ENCODE measurements around the gene THAP8. TPM values are rescaled to one million over a fixed set of nuclear protein-coding genes. Genes with fewer than 3 reads are reported as not detected.
A peak's percentile ranks its signal among the peaks of the same experiment; 100 is the strongest.

The THAP8 gene
- total and polyA plus RNA-seq, 2 donors (not counting 3 experiments of a cell fraction or from before 2014, with no cell fraction given): 2.9 to 6.6 TPM

- no peak overlapping the region for H2AFZ ChIP-seq (ENCODE audit: low read depth, low read length)
- peak; percentile 69 for FAIRE-seq
- H3K27me3 ChIP-seq (ENCODE audit: control insufficient read depth in 2 of 2, insufficient read depth in 2 of 2, low read length in 2 of 2): no peaks in the 10 kb centered on the region
- no peak for TF ChIP-seq GATA2 (IDR thresholded peaks at IDR 0.05; ENCODE audit: insufficient read depth, insufficient read length, low read depth, low read length)
- peak; percentile 72 to 89 for TF ChIP-seq CTCF (IDR thresholded peaks at IDR 0.05; ENCODE audit: extremely low read depth in 1 of 2, insufficient read depth in 1 of 2, low read depth in 1 of 2, low read length in 2 of 2)
- H3K36me3 ChIP-seq (ENCODE audit: control insufficient read depth in 2 of 2, extremely low read depth in 1 of 2, insufficient read depth in 2 of 2, low read length in 2 of 2): no peaks in the 10 kb centered on the region
- no TSS peak for BruUV-seq (replicated peaks)
- no peaks in the 10 kb centered on the region for H3K9me1 ChIP-seq (replicated peaks; ENCODE audit: control insufficient read depth, extremely low read depth, insufficient read depth, low read length)
- no peak overlapping the region for H3K4me3 ChIP-seq (replicated peaks in 1 of 3; ENCODE audit: insufficient read depth in 1 of 3, low read depth in 1 of 3, low read length in 3 of 3)
- H4K20me1 ChIP-seq (replicated peaks; ENCODE audit: control insufficient read depth, extremely low read depth, insufficient read depth, low read length): no peaks in the 10 kb centered on the region
- no peak overlapping the region for H3K4me2 ChIP-seq (ENCODE audit: insufficient read depth, low read length)
- dilution Hi-C loops (cut with MboI; ENCODE audit: extremely low pct_ligation_motif_present, low sequenced_read_pairs): no loop called here
- intact Hi-C loops (cut with micrococcal nuclease): loop anchor here (1.0 to 5.0 kb wide), 3 partner anchors 67 to 857 kb away; partner anchors contain the start of genes ZNF568 and ZNF829
- H3K4me1 ChIP-seq (ENCODE audit: control insufficient read depth, extremely low read depth, insufficient read depth, low read length): peaks cover 8% of the 10 kb centered on the region
- H3K79me2 ChIP-seq (ENCODE audit: control insufficient read depth, insufficient read depth, low read length): peaks cover 18% of the 10 kb centered on the region
- H3K9me3 ChIP-seq (replicated peaks; ENCODE audit: control insufficient read depth, insufficient read depth, low read length): no peaks in the 10 kb centered on the region
- CTCF ChIA-PET: interaction anchor here (0.6 to 3.9 kb wide), 21 partner anchors 10 to 178 kb away, joined by 3 to 61 read pairs (median 4); partner anchors contain the start of genes CAPNS1, COX7A1, POLR2I and TBCB
- no peak overlapping the region for H3K9ac ChIP-seq (replicated peaks; ENCODE audit: extremely low read depth, insufficient read depth, low read length)
- POLR2A ChIA-PET: interaction anchor here (0.8 kb wide), 1 partner anchor 54 kb away, joined by 3 read pairs; the partner anchor contains the start of gene POLR2I
- no peak overlapping the region for H3K27ac ChIP-seq (ENCODE audit: insufficient read depth, low read depth, low read length)
- DNase-seq (ENCODE audit: low read depth, low spot score): peak; percentile 69
Observed at GRCh38 chr19:36060430-36060829, 6.3 kb upstream of the THAP8 start.

GRCh38 chr19:36059180-36059910, 5.3 kb upstream of the THAP8 start:
- DNase-seq (ENCODE audit: low read depth, low spot score) (no peak), FAIRE-seq (no peak)
- H3K36me3 ChIP-seq (ENCODE audit: control insufficient read depth in 2 of 2, extremely low read depth in 1 of 2, insufficient read depth in 2 of 2, low read length in 2 of 2): no peaks in the 10 kb centered on the region
- H3K4me2 ChIP-seq (ENCODE audit: insufficient read depth, low read length): no peak overlapping the region
- peaks cover 21% of the 10 kb centered on the region for H3K79me2 ChIP-seq (ENCODE audit: control insufficient read depth, insufficient read depth, low read length)
- no peak overlapping the region for H3K27ac ChIP-seq (ENCODE audit: insufficient read depth, low read depth, low read length)
- peaks cover 11% of the 10 kb centered on the region for H3K4me1 ChIP-seq (ENCODE audit: control insufficient read depth, extremely low read depth, insufficient read depth, low read length)
- H3K4me3 ChIP-seq (replicated peaks in 1 of 3; ENCODE audit: insufficient read depth in 1 of 3, low read depth in 1 of 3, low read length in 3 of 3): no peak overlapping the region
- no peaks in the 10 kb centered on the region for H3K9me3 ChIP-seq (replicated peaks; ENCODE audit: control insufficient read depth, insufficient read depth, low read length)
- no peak overlapping the region for H2AFZ ChIP-seq (ENCODE audit: low read depth, low read length)
- TF ChIP-seq JUN (IDR thresholded peaks at IDR 0.05; ENCODE audit: borderline replicate concordance, insufficient read depth, insufficient read length, low read depth): no peak
- TF ChIP-seq MAX (IDR thresholded peaks at IDR 0.05; ENCODE audit: insufficient read depth, insufficient read length): no peak
- TF ChIP-seq GATA2 (IDR thresholded peaks at IDR 0.05; ENCODE audit: insufficient read depth, insufficient read length, low read depth, low read length): no peak
- TF ChIP-seq MYC (IDR thresholded peaks at IDR 0.05; ENCODE audit: low read depth, low read length): no peak
- no peak for TF ChIP-seq CTCF (IDR thresholded peaks at IDR 0.05; ENCODE audit: extremely low read depth in 1 of 2, insufficient read depth in 1 of 2, low read depth in 1 of 2, low read length in 2 of 2)
- TF ChIP-seq EZH2 (IDR thresholded peaks at IDR 0.05; ENCODE audit: borderline replicate concordance, low read depth, low read length, severe bottlenecking): no peak
- TF ChIP-seq FOS (IDR thresholded peaks at IDR 0.05; ENCODE audit: borderline replicate concordance, insufficient read depth, low read length): no peak
- no peak for TF ChIP-seq POLR2AphosphoS5 (IDR thresholded peaks at IDR 0.05; ENCODE audit: insufficient read depth, low read depth, low read length)
- TF ChIP-seq POLR2A (IDR thresholded peaks at IDR 0.05; ENCODE audit: low read depth, low read length): no peak
- no peaks in the 10 kb centered on the region for H3K9me1 ChIP-seq (replicated peaks; ENCODE audit: control insufficient read depth, extremely low read depth, insufficient read depth, low read length)
- no peaks in the 10 kb centered on the region for H4K20me1 ChIP-seq (replicated peaks; ENCODE audit: control insufficient read depth, extremely low read depth, insufficient read depth, low read length)
- H3K9ac ChIP-seq (replicated peaks; ENCODE audit: extremely low read depth, insufficient read depth, low read length): no peak overlapping the region
- dilution Hi-C loops (cut with MboI; ENCODE audit: extremely low pct_ligation_motif_present, low sequenced_read_pairs) (no loop called here), intact Hi-C loops (cut with micrococcal nuclease) (no loop called here)
- BruUV-seq (replicated peaks): no TSS peak
- CTCF ChIA-PET: interaction anchor here (1.0 to 3.9 kb wide), 8 partner anchors 55 to 132 kb away, joined by 3 to 61 read pairs (median 8); partner anchors contain the start of genes COX7A1 and POLR2I
- POLR2A ChIA-PET: no interaction called here
- no peaks in the 10 kb centered on the region for H3K27me3 ChIP-seq (ENCODE audit: control insufficient read depth in 2 of 2, insufficient read depth in 2 of 2, low read length in 2 of 2)
